ENCODE results near the gene SPTLC1.

GRCh38 chr9:92030367-92030766 is 84.8 kb downstream of the SPTLC1 start:
- TF ChIP-seq CTCF (conservative IDR thresholded peaks at IDR 0.05; ENCODE audit: low read depth, low read length) (no peak), EZH2 (IDR thresholded peaks at IDR 0.05; ENCODE audit: borderline replicate concordance, low read depth, low read length, poor library complexity, severe bottlenecking) (no peak)
